Nephron progenitor cell (in vitro differentiated cells): ENCODE measurements around the gene KAT8.

ENCODE experiments used
- DNase-seq: peaks from one replicate; pipeline ENCODE4 v3.0.0; 2021
- H3K27ac Mint-ChIP-seq: 2 replicates; pipeline ENCODE4 v1.8.0; 2021; ENCODE audit warnings: mild to moderate bottlenecking, moderate library complexity, mixed read lengths
- H3K27me3 Mint-ChIP-seq: 2 replicates; pipeline ENCODE4 v1.8.0; 2021; ENCODE audit warnings: mild to moderate bottlenecking, low read depth, mixed read lengths; ENCODE audit not compliant: poor library complexity
- H3K36me3 Mint-ChIP-seq: 2 replicates; pipeline ENCODE4 v1.8.0; 2021; ENCODE audit warnings: low read depth, mixed read lengths
- H3K4me1 Mint-ChIP-seq: 2 replicates; pipeline ENCODE4 v1.8.0; 2021; ENCODE audit warnings: mixed read lengths
- H3K4me3 Mint-ChIP-seq: 2 replicates; pipeline ENCODE4 v1.8.0; 2021; ENCODE audit warnings: mild to moderate bottlenecking, moderate library complexity, mixed read lengths
- H3K9me3 Mint-ChIP-seq: 2 replicates; pipeline ENCODE4 v1.8.0; 2021; ENCODE audit warnings: mild to moderate bottlenecking, moderate library complexity, mixed read lengths
- CTCF ChIP-seq: fragments of 200-600 bp; sonication (generic); IDR thresholded peaks from 2 replicates; pipeline ENCODE4 v1.5.0; 2021; ENCODE audit warnings: antibody characterized with exemption

The KAT8 gene

GRCh38 chr16:31089199-31089598, 28.3 kb upstream of the KAT8 start:
- Mint-ChIP-seq H3K9me3 (no peaks in the 10 kb centered on the region), H3K27ac (no peak overlapping the region), H3K36me3 (peaks cover 14% of the 10 kb centered on the region), H3K27me3 (peaks cover 7% of the 10 kb centered on the region), H3K4me1 (peaks cover 18% of the 10 kb centered on the region), H3K4me3 (no peak overlapping the region)
- TF ChIP-seq CTCF = no peak
- DNase-seq = no peak

GRCh38 chr16:31090540-31090939, 26.9 kb upstream of the KAT8 start:
- Mint-ChIP-seq H3K4me3 (no peak overlapping the region), H3K4me1 (peaks cover 21% of the 10 kb centered on the region), H3K27ac (no peak overlapping the region), H3K36me3 (peaks cover 10% of the 10 kb centered on the region), H3K9me3 (peaks cover 3% of the 10 kb centered on the region), H3K27me3 (peaks cover 6% of the 10 kb centered on the region)
- TF ChIP-seq CTCF = no peak
- no peak for DNase-seq

- Mint-ChIP-seq H3K36me3 (peaks cover 9% of the 10 kb centered on the region), H3K27ac (no peak overlapping the region), H3K4me1 (peaks cover 24% of the 10 kb centered on the region), H3K4me3 (peak overlapping the region; percentile 99), H3K9me3 (peaks cover 10% of the 10 kb centered on the region), H3K27me3 (peaks cover 4% of the 10 kb centered on the region)
- no peak for TF ChIP-seq CTCF
- DNase-seq = no peak
These were observed 25.1 kb upstream of the KAT8 start for GRCh38 chr16:31092330-31092729.

- H3K4me3 Mint-ChIP-seq = peak overlapping the region; percentile 99
- TF ChIP-seq CTCF = no peak
- H3K4me1 Mint-ChIP-seq = peaks cover 24% of the 10 kb centered on the region
- peak; percentile 41 for DNase-seq
- H3K9me3 Mint-ChIP-seq = peaks cover 10% of the 10 kb centered on the region
- H3K36me3 Mint-ChIP-seq = peaks cover 9% of the 10 kb centered on the region
- H3K27ac Mint-ChIP-seq = no peak overlapping the region
- peaks cover 4% of the 10 kb centered on the region for H3K27me3 Mint-ChIP-seq
These were observed 24.2 kb upstream of the KAT8 start for GRCh38 chr16:31093132-31093703.

- Mint-ChIP-seq H3K9me3 (peaks cover 10% of the 10 kb centered on the region), H3K27ac (peak overlapping the region; percentile 88), H3K4me3 (peak overlapping the region; percentile 99), H3K27me3 (peaks cover 4% of the 10 kb centered on the region), H3K36me3 (peaks cover 9% of the 10 kb centered on the region), H3K4me1 (peaks cover 24% of the 10 kb centered on the region)
- no peak for TF ChIP-seq CTCF
- DNase-seq = peak; percentile 23
These were observed 23.4 kb upstream of the KAT8 start for GRCh38 chr16:31094088-31094423.

GRCh38 chr16:31094424-31095120, 22.9 kb upstream of the KAT8 start, which contains the start of gene VKORC1:
TSS of gene VKORC1 (minus strand) at chr16:31094797. CDS start at chr16:31094729, 68 bp downstream.
- Mint-ChIP-seq H3K27me3 (peaks cover 7% of the 10 kb centered on the region), H3K4me3 (peak within 1 kb of the TSS; percentile 99), H3K27ac (peak within 1 kb of the TSS; percentile 88), H3K36me3 (peaks cover 9% of the 10 kb centered on the region), H3K4me1 (peaks cover 24% of the 10 kb centered on the region), H3K9me3 (peaks cover 10% of the 10 kb centered on the region)
- no peak for TF ChIP-seq CTCF
- DNase-seq = peak; percentile 91
